Fibroblast of lung (primary cell): ENCODE measurements around the gene AKIP1. TPM values are rescaled to one million over a fixed set of nuclear protein-coding genes. Genes with fewer than 3 reads are reported as not detected.
A peak's percentile ranks its signal among the peaks of the same experiment; 100 is the strongest.

Experiments
- DNase-seq, 2 donors: peaks; one replicate each; pipeline versions ENCODE4 v3.0.0 to v3.0.0-alpha.2; 2010; ENCODE audit warnings: low read depth in 2 of 2
- H2AFZ ChIP-seq: 2 replicates; pipeline ENCODE4 v1.5.1; 2012; ENCODE audit warnings: low read length, control low read depth, inconsistent platforms
- H3K27ac ChIP-seq: 2 replicates; pipeline ENCODE4 v1.5.1; 2011; ENCODE audit warnings: low read length, control low read depth; ENCODE audit not compliant: insufficient read depth
- H3K27me3 ChIP-seq: 2 replicates; pipeline ENCODE4 v1.5.1; 2011; ENCODE audit warnings: mild to moderate bottlenecking, low read length; ENCODE audit not compliant: control insufficient read depth, insufficient read depth
- H3K36me3 ChIP-seq: 2 replicates; pipeline ENCODE4 v1.5.1; 2011; ENCODE audit warnings: low read length; ENCODE audit not compliant: control insufficient read depth, insufficient read depth
- H3K4me1 ChIP-seq: 2 replicates; pipeline ENCODE4 v1.5.1; 2011; ENCODE audit warnings: low read length; ENCODE audit not compliant: control insufficient read depth, insufficient read depth; ENCODE audit errors: extremely low read depth
- H3K4me2 ChIP-seq: 2 replicates; pipeline ENCODE4 v1.5.1; 2011; ENCODE audit warnings: low read length, control low read depth; ENCODE audit not compliant: insufficient read depth; ENCODE audit errors: extremely low read depth
- H3K4me3 ChIP-seq, 4 experiments: fragments of 200-600 bp in 1 of 4; sonication (generic) in 1 of 4; replicated peaks in 1 of 4; 2 replicates each; pipeline ENCODE4 v1.5.1; 2011 to 2016; ENCODE audit warnings: low read length in 4 of 4, low read depth in 3 of 4, mild to moderate bottlenecking in 3 of 4, control low read depth in 2 of 4, inconsistent platforms in 1 of 4, mixed read lengths in 1 of 4; ENCODE audit not compliant: insufficient read depth in 1 of 4; ENCODE audit errors: control extremely low read depth in 1 of 4
- H3K79me2 ChIP-seq: 2 replicates; pipeline ENCODE4 v1.5.1; 2012; ENCODE audit warnings: mild to moderate bottlenecking, low read length, inconsistent platforms; ENCODE audit not compliant: control insufficient read depth, insufficient read depth
- H3K9ac ChIP-seq: 2 replicates; pipeline ENCODE4 v1.5.1; 2011; ENCODE audit warnings: mild to moderate bottlenecking, low read length, control low read depth; ENCODE audit not compliant: insufficient read depth
- H3K9me3 ChIP-seq: 2 replicates; pipeline ENCODE4 v1.5.1; 2012; ENCODE audit warnings: low read depth, low read length; ENCODE audit not compliant: control insufficient read depth, insufficient read depth
- H4K20me1 ChIP-seq: 2 replicates; pipeline ENCODE4 v1.5.1; 2011; ENCODE audit warnings: low read length; ENCODE audit not compliant: control insufficient read depth, insufficient read depth; ENCODE audit errors: extremely low read depth
- CTCF ChIP-seq, 2 donors: IDR thresholded peaks in 1 of 2; conservative IDR thresholded peaks in 1 of 2; 1 replicate in 1 of 2; 2 replicates in 1 of 2; pipeline ENCODE4 v1.5.1; 2011 to 2012; ENCODE audit warnings: low read length in 2 of 2, control low read depth in 1 of 2, inconsistent platforms in 1 of 2, low read depth in 1 of 2, mild to moderate bottlenecking in 1 of 2
- EZH2 ChIP-seq: IDR thresholded peaks from 2 replicates; pipeline ENCODE4 v1.5.1; 2012; ENCODE audit warnings: low read length, control low read depth, mild to moderate bottlenecking; ENCODE audit errors: missing control alignments
- polyA minus RNA-seq: library from RNA; depleted of rRNA, polyadenylated mRNA; stranded (reverse); fragments of >200 nt; gene quantifications from 2 replicates; pipeline ENCODE4 v1.2.3, GENCODE V29; 2011; ENCODE audit warnings: low replicate concordance
- polyA plus RNA-seq, 2 donors: library from polyadenylated mRNA; depleted of rRNA in 1 of 2; stranded (reverse) in 1 of 2; unstranded in 1 of 2; fragments of >200 nt; gene quantifications; 2 replicates each; pipeline ENCODE4 v1.2.1, GENCODE V29; 2011 to 2012; ENCODE audit warnings: missing spikeins in 1 of 2
- total RNA-seq: library from RNA; depleted of rRNA; stranded (reverse); fragments of >200 nt; gene quantifications from 2 replicates; pipeline ENCODE4 v1.2.1, GENCODE V29; 2014

Gene AKIP1
- total RNA-seq (35.4 and 63.7 TPM in 2 replicates), polyA plus RNA-seq (42.2 and 50.8 TPM in 2 replicates), polyA minus RNA-seq (13.2 and 13.7 TPM in 2 replicates)
- 35.0 and 46.1 TPM in 2 replicates for polyA plus RNA-seq (2012)

GRCh38 chr11:8911029-8911823, at the start of gene AKIP1:
Gene AKIP1, plus strand, starts transcription at chr11:8911189. Its CDS starts 261 bp downstream, at chr11:8911450.
- Histone ChIP-seq H4K20me1 (no peaks in the 10 kb centered on the region), H3K27me3 (no peaks in the 10 kb centered on the region), H3K9ac (peak within 1 kb of the TSS; percentile 82), H3K4me2 (peak within 1 kb of the TSS; percentile 86), H3K4me3 (peak within 1 kb of the TSS; percentile 71 to 89 (median 84)), H3K9me3 (no peaks in the 10 kb centered on the region), H3K4me1 (peaks cover 9% of the 10 kb centered on the region), H3K27ac (peak within 1 kb of the TSS; percentile 69), H2AFZ (peak within 1 kb of the TSS; percentile 72), H3K36me3 (no peaks in the 10 kb centered on the region), H3K79me2 (peaks cover 18% of the 10 kb centered on the region)
- TF ChIP-seq EZH2 (no peak), CTCF (conservative IDR thresholded peaks at IDR 0.05 in 1 of 2, IDR thresholded peaks at IDR 0.05 in 1 of 2; ENCODE audit: low read depth in 1 of 2, low read length in 2 of 2) (no peak)
- DNase-seq: peak; percentile 95

- peak overlapping the region; percentile 68 for H3K27ac ChIP-seq
- no peak overlapping the region for H3K4me3 ChIP-seq
- DNase-seq: peak; percentile 64 to 75
- no peaks in the 10 kb centered on the region for H4K20me1 ChIP-seq
- H3K9me3 ChIP-seq: no peaks in the 10 kb centered on the region
- peaks cover 14% of the 10 kb centered on the region for H3K4me1 ChIP-seq
- H3K79me2 ChIP-seq: peaks cover 85% of the 10 kb centered on the region
- no peaks in the 10 kb centered on the region for H3K27me3 ChIP-seq
- no peaks in the 10 kb centered on the region for H3K36me3 ChIP-seq
- no peak overlapping the region for H3K4me2 ChIP-seq
- TF ChIP-seq CTCF (conservative IDR thresholded peaks at IDR 0.05 in 1 of 2, IDR thresholded peaks at IDR 0.05 in 1 of 2; ENCODE audit: low read depth in 1 of 2, low read length in 2 of 2): no peak
- no peak for TF ChIP-seq EZH2
- H3K9ac ChIP-seq: peak overlapping the region; percentile 4
- H2AFZ ChIP-seq: no peak overlapping the region
Observed at GRCh38 chr11:8863838-8864237, 47.2 kb upstream of the AKIP1 start.

- H3K4me3 ChIP-seq: no peak overlapping the region
- no peaks in the 10 kb centered on the region for H3K27me3 ChIP-seq
- peaks cover 86% of the 10 kb centered on the region for H3K79me2 ChIP-seq
- H3K36me3 ChIP-seq: no peaks in the 10 kb centered on the region
- H3K4me1 ChIP-seq: peaks cover 14% of the 10 kb centered on the region
- H3K4me2 ChIP-seq: peak overlapping the region; percentile 8
- TF ChIP-seq EZH2 (no peak), CTCF (conservative IDR thresholded peaks at IDR 0.05 in 1 of 2, IDR thresholded peaks at IDR 0.05 in 1 of 2; ENCODE audit: low read depth in 1 of 2, low read length in 2 of 2) (no peak)
- no peak overlapping the region for H2AFZ ChIP-seq
- H3K9me3 ChIP-seq: no peaks in the 10 kb centered on the region
- H3K27ac ChIP-seq: peak overlapping the region; percentile 42
- H4K20me1 ChIP-seq: no peaks in the 10 kb centered on the region
- no peak for DNase-seq
- H3K9ac ChIP-seq: no peak overlapping the region
Observed at GRCh38 chr11:8865304-8865703, 45.7 kb upstream of the AKIP1 start.
